Kasumi-1 (cell line): ENCODE data around the gene IFRD1.
"Not testable (repeated sequence)": the region's sequence is repeated elsewhere in the genome, so short reads cannot be mapped to it uniquely, and the experiment has no call there.

ENCODE experiments used
- DNase-seq, 2 experiments: peaks; one replicate each; lab custom pipeline; 2025; lab: John Stamatoyannopoulos, UW

Gene IFRD1

GRCh38 chr7:112488264-112488552 lies 37.9 kb downstream of the IFRD1 start:
- no peak for DNase-seq

- DNase-seq: no peak
These were observed 41.9 kb downstream of the IFRD1 start for GRCh38 chr7:112492186-112492585.

DNA sequence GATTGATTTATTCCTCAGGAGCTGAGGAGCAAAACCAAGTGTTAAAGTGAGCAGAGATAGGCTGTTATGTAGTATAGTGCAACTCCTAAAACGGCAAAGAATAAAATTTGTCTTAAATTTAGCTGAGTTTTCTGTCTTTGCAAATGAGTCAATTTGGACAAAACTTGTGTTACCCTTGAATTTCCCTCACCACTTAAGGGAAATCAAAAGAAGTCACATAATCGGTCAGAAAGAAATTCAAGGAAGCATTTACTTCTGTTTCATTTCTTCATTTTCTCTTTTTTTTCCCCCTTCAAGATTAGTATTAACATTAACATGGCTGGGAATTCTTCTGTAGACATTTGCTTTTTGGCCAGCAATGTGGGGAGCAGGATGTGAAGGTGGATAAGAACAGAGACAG lies 44.4 kb downstream of the IFRD1 start:
- DNase-seq: no peak

GRCh38 chr7:112495156-112495788 lies 45.0 kb downstream of the IFRD1 start:
- no peak for DNase-seq

GRCh38 chr7:112495810-112496462 lies 45.7 kb downstream of the IFRD1 start:
- peak; percentile 36 to 64 for DNase-seq

- DNase-seq: no peak
These were observed 47.2 kb downstream of the IFRD1 start for GRCh38 chr7:112497481-112497880.

- peak; percentile 3 to 14 for DNase-seq
These were observed 50.4 kb downstream of the IFRD1 start for GRCh38 chr7:112500619-112501018.

GRCh38 chr7:112501801-112502503 lies 51.7 kb downstream of the IFRD1 start:
- DNase-seq: no peak

DNA sequence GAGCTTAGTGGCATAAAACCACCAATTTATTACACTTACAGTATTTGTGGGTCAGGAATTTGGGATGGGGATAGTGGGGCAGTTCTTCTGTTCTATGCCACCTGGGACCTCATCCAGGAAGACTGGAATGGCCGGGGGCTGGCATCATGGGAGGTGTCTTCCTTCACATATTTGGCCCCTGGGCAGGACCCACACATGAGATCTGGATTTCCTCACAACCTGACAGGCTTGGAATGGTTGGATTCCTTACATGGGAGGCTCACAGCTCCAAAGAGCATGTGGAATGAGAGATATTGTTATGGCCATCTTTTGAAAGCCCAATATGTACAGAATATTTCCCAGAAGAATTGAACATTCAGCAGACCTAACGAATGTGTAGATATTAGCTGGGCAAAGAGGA lies 52.4 kb downstream of the IFRD1 start:
- DNase-seq: no peak

- DNase-seq: no peak
These were observed 53.2 kb downstream of the IFRD1 start for GRCh38 chr7:112503361-112503972.

DNA sequence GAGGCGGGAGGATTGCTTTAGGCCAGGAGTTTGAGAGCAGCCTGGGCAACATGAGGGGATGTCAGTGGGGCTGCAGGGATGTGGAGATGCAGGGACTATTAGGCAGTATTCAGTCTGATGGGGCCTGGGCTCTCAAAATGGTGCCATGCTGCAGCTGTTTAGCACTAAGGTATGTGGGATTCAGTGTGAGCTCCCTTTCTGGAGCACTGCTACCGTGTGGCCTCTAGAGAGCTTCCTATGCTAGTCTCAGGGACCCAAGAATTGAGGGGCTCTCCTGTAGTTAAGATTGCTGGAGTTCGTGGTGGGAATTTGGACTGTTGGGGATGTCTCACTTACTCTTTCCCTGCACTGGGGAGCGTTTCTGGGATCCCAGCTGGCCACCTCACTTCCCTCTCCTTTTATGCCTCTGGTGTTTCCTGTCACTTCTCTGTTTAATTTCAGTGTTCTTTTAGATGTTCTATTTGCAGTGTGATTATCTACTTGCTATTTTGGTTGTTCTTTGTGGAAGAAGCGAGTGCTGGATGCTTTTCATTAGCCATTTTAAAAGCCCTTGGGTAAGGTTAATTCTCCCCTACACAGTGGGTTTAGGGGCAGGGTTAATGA lies 53.9 kb downstream of the IFRD1 start:
- DNase-seq: no peak

DNA sequence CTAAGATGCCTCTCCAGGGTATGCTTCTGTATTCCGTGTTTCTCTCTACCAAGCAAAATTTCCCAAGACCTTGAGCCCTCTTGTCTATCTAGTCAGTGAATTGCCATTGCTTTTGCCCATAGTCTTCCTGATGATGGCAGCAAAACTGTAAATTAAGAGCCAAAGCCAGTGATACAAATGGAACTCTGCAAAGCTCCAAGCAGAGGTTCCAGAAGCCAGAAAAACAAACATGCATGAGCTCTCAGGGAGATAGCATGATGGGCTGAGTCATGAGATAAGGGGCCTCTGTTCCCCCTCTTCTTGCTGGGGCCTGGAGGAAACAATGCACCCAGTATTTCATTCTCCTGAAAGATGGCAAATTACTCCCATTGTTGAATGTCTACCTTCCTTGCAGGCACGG lies 55.2 kb downstream of the IFRD1 start:
- DNase-seq: no peak

DNA sequence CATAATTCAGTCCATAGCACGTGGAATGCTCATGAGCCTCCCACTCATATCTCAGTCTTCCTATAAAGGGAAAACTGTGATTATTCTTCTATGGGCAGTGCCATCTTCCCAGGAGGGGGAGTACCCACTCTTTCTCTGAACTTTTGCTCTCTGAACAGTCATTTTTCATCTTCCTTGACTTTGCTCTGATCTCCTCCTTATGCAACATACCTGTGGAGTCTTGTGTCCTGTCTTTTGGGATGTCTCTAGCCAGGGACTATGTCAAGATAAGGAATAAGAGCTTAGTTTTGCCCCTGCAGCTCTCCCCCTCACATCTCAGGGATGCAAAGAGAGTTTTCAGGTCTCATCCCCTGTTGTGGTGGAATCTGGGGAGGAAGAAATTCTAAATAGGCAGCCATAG lies 58.1 kb downstream of the IFRD1 start:
- no peak for DNase-seq

DNA sequence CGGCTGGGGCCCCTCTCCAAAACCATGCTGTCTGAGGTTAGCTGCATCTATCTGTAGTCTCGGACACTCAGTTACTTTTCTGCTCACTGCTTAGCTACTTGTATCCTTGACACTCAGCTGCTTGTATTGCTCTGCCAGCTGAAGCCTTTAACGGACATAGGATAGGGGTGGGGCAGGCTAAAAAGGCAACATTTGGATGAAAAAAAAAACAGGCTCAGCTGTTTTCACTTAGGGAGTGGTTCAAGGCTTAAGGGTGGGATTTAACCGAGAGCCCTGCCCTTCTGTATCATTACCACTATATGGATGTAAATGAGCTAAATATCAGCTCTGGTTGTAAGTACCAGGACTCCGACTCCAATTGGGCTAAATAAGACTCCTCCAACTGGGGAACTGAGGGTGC lies 59.1 kb downstream of the IFRD1 start:
- DNase-seq: no peak

DNA sequence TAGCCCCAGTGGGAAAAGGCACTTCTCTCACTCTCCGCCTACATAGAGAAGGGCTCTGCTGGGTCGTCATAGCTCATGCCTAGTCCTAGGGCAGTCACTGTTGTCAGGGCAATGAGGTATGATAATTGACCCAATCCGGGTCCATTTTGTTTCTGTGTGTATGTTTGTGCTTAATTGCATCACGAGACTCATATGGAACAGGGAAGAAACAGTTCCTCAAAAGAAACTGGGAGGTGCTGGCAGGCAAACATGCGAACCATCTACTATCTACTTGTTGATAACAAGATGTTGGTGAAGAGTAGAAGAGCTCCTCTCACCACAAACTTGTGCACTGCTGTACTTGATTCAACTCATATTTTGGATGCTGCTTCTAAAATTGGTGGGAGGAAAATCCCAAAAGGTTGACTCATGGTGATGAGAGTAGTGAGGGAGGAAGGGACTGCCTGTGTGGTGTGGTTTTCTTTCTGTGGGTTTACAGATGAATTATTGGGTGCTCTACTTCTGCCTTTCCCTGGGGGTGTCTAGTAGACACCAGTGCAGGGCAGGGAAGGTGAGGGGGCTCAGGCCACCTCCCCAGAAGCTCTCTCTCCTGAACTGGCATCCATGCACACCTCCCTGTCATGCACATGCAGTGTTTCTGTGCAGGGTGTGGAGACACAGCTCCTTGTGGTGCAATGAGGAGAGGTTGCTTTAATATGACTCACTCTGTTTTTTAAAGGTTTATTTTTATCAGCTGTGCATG lies 59.9 kb downstream of the IFRD1 start:
- DNase-seq: peak; percentile 16 to 44

DNA sequence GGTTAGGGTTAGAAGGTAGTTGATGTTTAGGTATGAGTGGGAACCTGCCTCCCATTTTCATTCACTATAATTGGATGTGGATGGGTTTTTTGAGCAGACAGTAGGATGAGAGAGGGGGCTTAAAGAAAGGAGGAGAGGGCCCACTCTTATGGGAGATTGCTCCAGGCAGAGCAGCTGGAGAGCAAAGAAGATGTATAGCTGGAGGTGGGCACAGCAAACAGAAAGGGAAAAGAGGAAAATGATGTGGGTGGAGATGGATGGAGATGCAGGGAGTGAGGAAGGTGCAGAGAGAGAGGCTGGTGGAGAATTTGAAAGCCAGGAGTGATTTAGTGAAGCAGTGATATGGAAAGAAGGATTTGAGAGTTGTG lies 60.5 kb downstream of the IFRD1 start:
- DNase-seq: no peak

- DNase-seq: no peak
These were observed 61.4 kb downstream of the IFRD1 start for GRCh38 chr7:112511451-112512202.

DNA sequence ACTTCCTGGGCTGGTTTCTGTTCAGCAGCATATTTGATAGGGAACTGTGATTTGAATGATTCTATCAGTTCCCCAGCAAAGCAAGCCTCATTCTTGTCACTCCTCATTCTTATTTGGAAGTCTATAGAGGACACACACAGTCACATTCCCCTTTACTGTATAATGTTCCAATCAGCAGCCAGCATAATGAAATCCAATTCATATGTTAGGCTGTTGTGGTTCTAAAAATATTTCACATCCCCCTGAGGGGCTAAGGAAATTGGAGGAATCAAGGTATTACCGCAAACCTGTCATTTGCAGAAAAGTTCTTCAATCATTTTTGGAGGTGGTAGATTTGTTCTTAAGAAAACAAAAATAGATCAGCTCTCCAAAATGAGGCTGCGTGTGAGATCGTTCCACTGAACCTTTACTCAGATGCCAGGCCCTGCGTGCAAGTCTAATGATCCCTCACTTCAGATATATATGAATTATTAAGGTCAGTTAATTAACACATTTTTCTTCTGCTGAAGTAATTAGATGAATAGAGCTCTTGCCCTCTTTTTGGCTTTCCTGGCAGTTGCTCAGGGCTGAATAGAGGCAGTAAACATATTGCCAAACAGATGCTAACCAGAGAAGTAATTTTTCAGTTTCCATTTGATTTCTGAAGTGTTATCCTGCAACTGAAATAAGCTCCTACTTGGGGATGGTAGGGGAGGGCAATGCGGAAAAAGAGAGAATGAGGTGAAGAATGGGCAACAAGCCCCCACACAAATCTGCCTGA lies 62.4 kb downstream of the IFRD1 start:
- DNase-seq: no peak

DNA sequence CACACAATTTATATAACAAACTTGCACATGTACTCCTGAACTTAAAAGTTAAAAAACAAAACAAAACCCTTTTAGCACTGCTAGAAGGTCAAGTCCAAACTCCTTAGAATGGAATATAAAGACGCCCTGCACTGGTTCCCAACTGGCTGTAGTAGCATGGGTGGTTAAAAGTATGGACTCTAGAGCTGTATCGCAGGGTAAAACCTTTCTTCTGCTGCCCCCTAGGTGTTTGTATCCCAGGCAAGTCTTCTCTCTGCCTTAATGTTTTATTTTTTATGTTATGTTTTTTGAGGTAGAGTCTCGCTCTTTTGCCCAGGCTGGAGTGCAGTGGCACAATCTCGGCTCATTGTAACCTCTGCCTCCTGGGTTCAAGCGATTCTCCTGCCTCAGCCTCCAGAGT lies 65.7 kb downstream of the IFRD1 start:
- DNase-seq: no peak

- DNase-seq: not testable (repeated sequence)
These were observed 66.2 kb downstream of the IFRD1 start for GRCh38 chr7:112516418-112516817.

GRCh38 chr7:112517487-112517886 lies 67.2 kb downstream of the IFRD1 start:
- no peak for DNase-seq
